DMS153 treated with DMSO at 0.1 percent for 48 hours (cell line): ENCODE measurements around the gene TNFRSF1B.

ENCODE experiments used
- DNase-seq: peaks from one replicate; lab custom pipeline; 2025; ENCODE audit not compliant: unreplicated experiment; lab: John Stamatoyannopoulos, UW

The TNFRSF1B gene

DNA sequence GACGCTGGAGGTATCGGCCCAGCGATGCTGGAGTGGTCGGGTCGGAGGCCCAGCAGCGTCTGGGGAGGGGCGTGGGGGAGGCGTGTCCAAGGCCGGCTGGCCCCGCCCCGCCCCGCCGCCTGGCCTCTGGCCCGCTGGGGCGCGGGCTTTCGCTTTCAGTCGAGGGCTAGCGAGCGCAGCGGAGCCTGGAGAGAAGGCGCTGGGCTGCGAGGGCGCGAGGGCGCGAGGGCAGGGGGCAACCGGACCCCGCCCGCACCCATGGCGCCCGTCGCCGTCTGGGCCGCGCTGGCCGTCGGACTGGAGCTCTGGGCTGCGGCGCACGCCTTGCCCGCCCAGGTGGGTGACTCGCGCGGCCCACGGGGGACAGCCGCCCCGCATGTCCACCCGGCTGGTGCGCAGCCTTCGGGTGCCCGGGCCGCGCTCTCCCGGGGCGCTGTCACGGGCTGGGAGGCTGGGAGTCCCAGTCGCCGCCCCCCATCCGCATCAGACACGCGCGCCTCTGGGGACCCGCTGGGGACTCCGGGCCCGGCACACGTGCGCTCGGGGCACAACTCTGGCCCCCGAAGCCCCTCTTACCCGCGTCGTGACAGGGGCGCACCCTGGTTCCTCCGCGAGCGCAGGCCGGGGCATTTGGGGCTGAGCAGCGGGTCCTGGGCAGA, at the start of gene TNFRSF1B:
TNFRSF1B (plus strand) TSS at position 158 of the 659 bp plus-strand sequence; CDS start at position 259, 101 bp downstream.
- no peak for DNase-seq

DNA sequence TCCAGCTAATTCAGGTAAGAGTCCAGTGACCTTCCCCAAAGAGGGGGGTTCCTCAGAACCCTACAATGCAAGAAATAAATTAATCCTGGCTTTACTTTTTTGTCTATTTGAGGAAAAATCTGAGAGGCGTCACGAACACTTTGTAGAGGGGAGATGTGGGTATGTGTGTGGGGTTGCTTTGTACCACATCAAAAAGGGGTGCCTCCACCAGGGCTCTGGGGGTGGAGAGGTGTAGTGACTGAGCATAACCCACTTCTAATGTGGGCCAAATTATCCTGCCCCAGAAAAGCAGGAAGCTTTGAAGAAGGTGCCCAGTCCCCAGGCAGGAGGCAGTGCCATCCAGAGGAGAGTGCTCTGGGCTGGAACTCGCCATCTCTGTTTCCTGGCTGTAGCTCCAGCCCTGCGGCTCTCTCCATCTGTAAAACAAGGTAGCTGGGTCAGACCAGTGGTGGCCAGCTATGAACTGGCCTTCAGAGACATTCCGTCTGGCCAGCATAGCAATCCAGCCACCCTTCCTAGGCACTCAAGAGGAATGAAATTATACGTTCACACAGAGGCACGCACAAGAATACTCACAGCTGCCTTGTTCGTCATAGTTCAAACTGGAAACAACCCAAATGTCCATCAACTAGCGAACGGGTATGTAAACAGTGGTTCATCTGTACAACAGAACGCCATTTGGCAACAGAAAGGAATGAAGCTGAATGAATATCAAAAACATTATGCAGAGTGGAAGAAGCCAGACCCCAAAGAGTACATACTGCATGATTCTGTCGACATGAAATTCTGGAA, 45.4 kb upstream of the TNFRSF1B start:
- no peak for DNase-seq

DNA sequence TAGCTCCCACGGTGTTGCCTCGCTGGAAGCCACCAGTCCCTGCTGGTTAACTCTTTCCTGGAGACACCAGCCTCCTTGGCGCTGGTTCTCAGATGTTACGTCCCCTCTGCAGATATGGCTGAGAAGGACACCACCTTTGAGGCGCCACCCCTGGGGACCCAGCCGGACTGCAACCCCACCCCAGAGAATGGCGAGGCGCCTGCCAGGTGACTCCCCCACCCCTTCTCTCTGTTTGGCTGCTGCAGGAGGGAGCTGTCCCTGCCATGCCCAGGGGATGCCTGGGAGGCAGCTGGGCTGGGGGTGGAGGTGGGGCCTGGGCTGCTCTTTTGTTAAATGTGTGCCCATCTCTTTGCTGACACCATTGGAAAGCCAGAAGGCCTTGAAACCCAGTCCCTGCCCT, 43.6 kb upstream of the TNFRSF1B start:
- DNase-seq, result no peak

DNA sequence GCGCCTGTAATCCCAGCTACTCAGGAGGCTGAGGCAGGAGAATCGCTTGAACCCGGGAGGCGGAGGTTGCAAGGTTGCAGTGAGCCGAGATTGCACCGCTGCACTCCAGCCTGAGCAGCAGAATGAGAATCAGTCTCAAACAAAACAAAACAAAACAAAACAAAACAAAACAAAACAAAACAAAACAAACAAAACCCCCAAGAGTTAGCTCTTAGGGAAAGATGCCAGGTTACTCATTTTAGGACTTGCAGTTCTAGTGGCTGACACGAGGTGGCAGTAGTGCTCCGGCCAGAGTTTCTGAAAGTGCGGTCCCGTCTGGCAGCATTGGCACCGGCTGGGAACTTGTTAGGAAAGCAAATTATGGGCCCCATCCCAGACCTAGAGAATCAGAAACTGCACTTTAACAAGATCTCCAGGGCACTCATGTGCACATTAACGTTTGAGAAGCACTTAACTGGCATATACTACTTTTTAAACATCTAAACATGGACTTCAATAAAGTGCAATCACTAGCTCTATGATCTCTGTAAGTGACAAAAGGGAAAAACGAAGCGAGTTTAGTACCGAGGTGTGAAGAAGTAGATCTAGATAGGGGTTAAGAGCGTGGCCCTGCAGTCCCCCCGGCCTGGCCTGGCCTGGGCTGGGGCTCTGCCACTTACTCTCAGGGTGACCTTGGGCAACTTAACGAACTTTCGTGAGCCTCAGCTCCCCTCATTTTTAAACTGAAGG, 41.9 kb upstream of the TNFRSF1B start:
- peak; percentile 86 for DNase-seq

DNA sequence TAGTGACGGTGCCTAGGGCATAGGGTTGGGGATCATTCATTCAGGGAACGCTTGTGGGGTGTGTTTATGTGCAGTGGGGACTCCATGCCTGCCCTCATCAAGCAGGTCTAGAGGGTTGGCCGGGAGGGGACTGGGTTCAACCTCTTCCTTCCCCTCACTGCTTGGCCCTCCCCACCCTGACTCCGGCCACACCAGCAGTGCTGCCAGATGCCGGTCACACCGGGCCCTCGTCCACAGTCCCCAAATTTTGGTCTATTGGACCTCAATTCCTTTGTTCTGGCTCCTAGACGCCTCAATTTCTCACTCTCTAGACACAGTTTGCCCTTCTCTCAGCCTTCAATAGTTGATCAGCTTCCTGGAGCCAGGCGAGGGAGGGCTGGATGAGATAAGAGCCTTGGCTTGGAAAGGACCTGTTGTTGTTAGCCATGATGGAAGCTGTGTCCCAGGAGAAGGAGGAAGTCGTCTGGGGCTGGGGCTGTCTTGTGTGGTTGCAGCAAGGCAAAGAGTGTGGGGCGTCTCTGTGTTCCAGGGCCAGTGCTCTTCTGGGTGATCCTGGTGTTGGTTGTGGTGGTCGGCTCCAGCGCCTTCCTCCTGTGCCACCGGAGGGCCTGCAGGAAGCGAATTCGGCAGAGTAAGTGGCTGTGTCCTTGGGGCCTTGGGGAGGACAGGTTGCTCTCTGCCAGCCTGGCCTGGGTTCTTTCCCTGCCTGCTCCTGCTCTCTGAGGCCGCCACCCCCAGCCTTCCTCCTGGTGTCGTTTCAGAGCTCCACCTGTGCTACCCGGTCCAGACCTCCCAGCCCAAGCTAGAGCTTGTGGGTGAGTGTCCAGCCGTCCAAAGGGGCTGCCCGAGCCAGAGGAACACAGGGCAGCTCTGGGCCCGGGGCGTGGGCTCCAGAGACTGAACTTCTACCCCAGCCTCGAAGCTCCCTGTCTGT, 41.1 kb upstream of the TNFRSF1B start:
- DNase-seq, result no peak

DNA sequence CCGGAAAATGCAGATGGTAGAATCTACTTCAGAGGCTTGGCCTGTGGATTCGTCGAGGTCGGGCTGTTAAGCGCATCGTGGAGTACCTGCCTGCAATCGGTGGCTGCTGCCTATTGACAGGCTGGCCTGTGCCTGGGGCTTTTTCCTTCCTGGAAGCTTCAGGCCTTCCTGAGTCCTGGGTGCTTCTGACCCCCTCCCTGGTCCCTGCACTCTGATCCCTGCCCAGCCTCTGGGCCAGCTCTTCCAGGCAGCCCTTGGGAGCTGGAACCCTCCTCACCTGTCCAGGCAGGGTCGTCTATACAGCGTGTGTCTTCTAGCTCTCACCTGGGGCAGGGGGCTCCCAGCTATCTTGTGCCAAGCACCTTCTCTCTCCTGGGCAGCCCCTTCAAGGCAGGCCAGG, 40.0 kb upstream of the TNFRSF1B start:
- no peak for DNase-seq

DNA sequence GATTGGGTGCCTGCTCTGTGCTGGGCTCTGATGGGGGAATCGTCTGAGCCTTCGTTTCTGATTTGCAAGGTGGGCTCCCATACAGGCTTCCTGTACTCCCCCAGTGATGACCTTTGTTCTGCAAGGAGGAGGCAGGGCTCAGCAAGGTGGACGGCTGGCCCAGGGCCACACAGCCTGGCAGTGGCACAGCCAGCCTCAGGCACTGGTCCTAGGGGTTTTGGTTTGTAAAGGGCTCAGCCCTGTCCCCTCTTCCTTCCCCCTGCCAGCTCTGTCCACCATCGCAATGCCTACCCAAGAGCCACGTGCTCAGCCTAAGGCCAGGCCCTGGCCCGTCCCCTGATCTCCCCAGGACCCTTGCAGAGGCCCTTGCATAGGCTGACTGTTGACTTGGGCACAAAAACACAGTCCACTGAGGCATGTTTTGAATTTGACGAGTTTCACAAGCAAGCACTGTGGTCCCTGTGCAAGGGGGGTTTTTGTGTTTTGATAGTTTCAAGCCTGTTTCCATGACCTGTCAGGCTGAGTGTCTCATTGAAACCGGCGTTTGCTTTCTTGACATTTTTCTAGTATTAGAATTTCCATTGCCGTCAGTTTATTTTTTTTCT, 39.5 kb upstream of the TNFRSF1B start:
- no peak for DNase-seq

DNA sequence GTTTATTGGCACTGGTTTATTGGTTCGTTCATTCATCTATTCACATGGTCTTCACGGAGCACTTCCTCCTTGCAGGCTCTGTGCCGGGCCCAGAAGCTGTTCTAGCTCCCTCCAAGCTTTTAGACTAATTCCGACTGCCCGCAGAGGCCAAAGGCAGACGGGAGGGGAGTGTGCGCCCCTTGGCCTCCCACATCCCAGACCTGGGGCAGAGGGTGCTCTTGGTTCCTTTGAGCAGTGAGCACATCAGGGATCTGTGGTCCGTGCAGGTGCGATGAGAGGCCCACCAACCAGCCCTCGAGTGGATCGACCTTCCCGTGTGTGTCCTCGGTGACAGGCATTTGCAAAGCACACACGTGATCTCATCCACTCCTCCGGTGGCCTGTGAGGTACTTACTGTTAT, 38.7 kb upstream of the TNFRSF1B start:
- DNase-seq, result no peak

DNA sequence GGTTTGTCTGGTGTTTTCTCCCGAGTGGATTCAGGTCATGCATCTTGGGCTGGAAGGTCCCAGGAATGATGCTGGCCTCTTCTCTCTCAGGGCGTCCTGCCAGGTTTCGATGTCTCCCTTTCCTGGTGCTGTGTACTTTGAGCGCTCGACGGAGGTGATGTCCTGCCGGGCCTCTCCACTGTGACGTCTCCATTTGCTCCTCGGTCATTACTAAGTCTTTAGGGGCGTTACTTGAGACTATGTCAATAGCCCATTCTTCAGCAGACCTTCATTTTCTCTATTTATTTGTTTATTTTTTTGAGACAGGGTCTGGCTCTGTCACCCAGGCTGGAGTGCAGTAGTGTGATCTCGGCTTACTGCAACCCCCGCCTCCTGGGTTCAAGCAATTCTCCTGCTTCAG, 37.2 kb upstream of the TNFRSF1B start:
- DNase-seq, result no peak

DNA sequence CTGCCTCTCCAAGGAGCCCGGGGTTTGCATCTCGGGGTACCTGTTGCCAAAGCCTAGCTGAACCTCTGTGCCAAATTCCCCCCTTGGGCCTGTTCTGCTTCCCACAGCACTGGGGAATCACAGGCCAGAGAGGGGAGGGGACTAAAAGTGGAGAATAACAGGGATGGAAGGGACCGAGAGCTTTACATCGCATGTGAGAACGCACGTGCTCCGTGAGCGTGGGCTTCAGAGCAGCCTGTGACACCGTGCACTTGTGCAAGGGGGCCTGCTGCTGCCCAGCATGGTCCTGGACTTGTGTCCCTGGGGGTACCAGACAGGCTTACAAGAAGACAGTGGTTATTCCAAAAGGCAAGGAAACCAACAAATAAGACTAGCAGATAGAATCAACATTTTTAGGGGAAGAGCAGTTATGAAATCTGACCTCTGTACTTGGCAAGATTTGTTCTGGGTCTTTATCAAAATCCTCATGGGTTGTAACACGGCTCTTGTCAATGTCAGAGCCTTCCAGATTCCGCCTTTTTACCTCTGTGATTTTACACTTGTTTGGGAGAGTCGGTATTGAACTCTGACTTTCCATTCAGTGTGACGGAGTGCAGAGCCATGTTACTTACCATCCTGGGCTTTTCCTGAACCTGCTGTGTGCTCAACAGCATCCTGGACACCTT, 36.2 kb upstream of the TNFRSF1B start:
- no peak for DNase-seq

DNA sequence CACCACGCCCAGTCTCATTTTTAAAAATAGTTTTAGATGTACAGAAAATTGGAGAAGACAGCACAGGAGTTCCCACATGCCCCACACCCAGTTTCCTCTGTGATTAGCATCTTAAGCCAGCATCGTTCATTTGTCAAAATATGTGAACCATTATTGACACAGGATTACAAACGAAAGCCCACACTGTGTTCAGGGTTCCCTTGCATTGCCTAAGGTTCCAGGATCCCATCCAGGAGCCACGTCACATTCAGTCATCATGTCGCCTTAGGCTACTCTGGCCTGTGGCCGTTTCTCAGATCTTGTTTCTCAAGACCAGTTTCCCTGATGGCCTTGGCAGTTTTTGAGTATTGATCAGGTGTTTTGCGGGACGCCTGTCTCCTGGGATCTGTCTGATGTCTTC, 34.7 kb upstream of the TNFRSF1B start:
- DNase-seq, result no peak

DNA sequence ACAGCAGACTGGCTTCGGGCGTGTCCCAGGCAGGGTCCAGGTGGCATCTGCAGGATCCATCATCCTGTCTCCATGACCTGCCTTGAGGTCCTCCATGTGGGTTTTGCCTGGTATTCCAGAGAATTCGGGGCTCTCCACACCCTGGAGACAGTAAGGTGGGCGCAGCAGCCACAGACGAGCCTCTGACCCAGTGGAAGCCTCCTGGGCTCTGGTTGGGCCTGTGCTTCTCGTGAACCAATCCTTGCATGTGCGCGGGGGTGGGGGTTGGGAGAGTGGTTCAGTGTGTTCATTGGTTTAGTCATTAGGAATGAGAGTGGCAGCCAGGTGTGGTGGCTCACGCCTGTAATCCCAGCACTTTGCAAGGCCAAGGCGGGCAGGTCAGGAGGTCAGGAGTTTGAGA, 32.1 kb upstream of the TNFRSF1B start:
- no peak for DNase-seq

DNA sequence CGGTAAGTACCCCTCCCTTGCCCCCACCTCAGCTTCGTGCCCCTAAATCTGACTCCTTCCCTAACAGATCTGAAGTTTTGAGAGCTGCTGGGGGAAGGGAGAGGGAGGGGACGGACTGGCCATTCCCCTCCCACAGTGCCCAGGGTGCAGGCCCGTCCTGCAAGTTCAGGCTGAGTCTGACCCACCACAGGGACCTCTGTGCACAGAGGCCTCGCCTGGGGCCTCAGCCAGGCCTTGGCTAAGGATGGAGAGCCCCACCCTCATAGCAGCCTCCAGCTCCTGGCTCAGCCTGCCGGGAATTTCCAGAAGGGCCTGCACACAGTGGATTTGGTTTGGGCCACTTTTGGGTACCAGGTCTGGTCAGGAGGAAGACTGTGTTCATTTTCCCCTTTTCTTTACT, 31.2 kb upstream of the TNFRSF1B start:
- DNase-seq, result no peak

DNA sequence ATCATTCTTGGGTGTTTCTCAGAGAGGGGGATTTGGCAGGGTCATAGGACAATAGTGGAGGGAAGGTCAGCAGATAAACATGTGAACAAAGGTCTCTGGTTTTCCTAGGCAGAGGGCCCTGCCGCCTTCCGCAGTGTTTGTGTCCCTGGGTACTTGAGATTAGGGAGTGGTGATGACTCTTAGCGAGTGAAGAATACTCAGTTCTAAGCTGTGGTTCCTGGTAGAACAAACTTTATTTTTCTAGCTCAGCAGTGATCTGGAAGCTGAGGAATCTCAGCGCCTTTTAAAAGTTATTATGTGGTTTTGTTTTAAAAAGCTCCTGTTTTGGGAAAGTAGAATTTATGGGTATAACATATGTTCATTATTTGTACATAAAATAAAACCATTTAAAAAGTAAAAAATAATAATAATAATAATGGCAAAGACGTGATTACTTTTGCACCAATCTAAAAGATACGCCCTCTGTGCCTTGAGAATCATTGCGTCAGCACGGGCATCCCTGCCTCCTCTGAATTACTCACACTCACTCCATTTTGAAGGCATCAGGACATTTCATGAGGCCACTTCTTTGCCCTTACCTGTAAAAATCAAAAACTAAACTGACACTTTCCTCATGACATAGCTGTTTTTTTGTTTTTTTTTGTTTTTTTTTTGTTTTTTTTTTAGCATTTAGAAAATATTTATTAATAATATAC, 29.7 kb upstream of the TNFRSF1B start:
- no peak for DNase-seq

DNA sequence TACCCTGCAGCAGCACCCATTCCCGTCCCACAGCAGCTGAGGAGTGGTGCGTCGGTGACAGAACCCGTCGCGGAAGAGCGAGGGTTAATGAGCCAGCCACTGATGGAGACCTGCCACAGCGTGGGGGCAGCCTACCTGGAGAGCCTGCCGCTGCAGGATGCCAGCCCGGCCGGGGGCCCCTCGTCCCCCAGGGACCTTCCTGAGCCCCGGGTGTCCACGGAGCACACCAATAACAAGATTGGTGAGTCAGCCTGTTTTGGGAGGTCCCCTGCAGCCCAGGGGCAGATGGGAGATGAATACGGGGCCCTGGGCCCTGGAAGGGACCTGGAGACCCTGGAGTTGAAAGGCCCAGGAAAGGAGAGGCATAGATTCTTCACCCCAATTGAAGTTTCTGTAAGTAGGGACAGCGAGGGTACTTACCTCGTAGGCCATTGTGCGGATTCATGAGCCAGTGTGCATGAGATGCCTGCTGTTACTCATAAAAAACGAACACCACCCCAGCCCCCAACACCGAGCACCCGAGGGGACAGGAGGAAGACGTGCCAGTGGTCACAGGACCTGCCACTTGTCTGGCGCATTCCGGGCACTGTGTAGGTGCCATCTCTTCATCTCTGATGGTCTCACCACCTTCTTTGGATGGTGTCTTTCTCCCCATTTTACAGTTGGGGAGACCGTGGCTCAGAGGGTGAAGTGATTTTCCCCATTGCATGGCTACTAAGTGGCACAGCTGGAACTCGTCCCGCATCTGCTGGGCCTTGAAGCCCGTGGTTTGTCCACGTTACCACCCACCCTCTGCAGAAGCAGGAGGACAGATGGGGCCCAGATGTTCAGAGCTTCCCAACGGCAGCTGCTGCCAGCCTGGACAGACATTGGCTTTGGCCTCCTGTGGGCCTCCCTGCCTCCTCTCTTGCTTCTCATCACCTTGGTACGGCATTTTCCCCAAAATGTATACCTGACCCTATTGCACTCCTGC, 28.3 kb upstream of the TNFRSF1B start:
- DNase-seq, result no peak

DNA sequence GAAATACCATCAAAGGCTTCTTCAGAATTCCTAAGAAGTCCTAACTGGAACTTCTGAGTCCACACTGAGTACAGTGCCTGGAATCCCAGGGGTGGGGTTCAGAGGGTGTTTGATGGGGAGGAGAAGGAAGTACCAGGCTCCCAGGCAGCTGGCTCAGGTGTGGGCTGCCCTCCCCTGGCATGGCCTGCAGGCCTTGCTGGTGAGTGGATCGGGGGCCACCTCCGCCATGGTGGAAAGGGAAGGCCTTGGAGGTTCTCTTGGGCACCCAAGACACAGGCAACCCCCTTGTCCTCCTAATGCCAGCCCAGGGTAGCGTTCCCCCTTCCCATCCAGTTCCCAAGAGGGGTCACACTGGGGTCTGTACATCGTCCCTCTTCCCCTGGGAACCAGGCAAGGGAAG, 26.8 kb upstream of the TNFRSF1B start:
- DNase-seq, result no peak

DNA sequence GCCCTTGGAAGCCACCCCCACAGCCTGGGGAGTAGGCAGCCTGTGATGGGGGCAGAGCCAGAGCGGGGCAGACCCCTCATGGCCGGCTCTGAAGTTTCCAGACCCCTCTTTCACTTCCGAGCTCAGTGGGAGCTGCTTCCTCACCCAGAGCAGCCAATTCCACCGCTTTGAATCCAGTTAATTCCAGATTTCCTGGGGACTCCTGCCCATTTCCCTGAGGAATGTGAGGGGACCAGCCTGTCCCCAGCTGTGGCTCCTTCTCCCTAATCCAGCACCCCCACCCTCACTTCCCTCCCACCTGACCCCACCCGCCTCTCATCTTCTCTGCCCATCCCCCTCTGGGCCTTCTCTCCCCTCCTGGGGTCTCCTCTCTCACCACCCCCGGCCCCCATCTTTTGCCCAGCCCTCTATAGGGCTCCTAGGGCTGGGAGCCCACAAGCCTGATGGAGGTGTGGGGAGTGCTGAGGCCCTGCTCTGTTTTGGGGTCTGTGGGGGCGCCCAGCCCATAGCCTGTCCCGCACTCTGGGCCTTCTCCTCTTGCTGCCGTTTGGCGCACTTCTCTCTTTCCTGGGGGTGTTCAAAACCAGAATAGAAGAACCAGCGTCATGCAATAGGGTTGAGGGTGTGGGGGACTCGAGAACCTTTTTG, 26.2 kb upstream of the TNFRSF1B start:
- no peak for DNase-seq
